K562 (cell line): Measurements from ENCODE around the gene FOXF2. TPM values are rescaled to one million over a fixed set of nuclear protein-coding genes. Genes with fewer than 3 reads are reported as not detected.

ENCODE experiments used
- ATAC-seq: fragments of 200-7000 bp; cut with Tn5 transposase; 3 replicates; pipeline ENCODE4 v1.9.1; 2020; ENCODE audit warnings: moderate library complexity
- BruUV-seq: library from RNA; stranded (reverse); fragments of 400-500 nt; replicated peaks from 2 replicates; lab custom pipeline; 2021; lab: Mats Ljungman, UMichigan
- CTCF ChIA-PET: fragments of 300-600 bp; formaldehyde crosslinking; extraction: SDS; loops from one replicate; lab custom pipeline; 2021; ENCODE audit warnings: low intra/inter-chr PET ratio; lab: Yijun Ruan, JAX
- POLR2A ChIA-PET: fragments of 300-600, 350-650 bp; sonication (Branson Sonifier 250); formaldehyde crosslinking; extraction: SDS; loops from one replicate; lab custom pipeline; 2021; ENCODE audit warnings: antibody characterized with exemption, inconsistent platforms; lab: Yijun Ruan, JAX
- DNase-seq, 4 experiments: peaks; one replicate each; pipeline versions ENCODE4 v3.0.0 to v3.0.0-alpha.2; 2011 to 2018; ENCODE audit warnings: low spot score in 3 of 4, mixed read lengths in 3 of 4; ENCODE audit errors: extremely low read depth in 1 of 4
- FAIRE-seq: peaks from 2 replicates; lab custom pipeline; 2011; peaks lifted over from hg19 to GRCh38; lab: Jason Lieb, UNC
- H2AFZ ChIP-seq: 2 replicates; pipeline ENCODE4 v1.6.0; 2011; ENCODE audit warnings: low read depth, low read length, control low read depth, inconsistent platforms
- H3K27ac ChIP-seq: fragments of 200-600 bp; 3 replicates; pipeline ENCODE4 v1.8.0; 2011; ENCODE audit warnings: low read depth, mild to moderate bottlenecking, control low read depth, inconsistent platforms, low read length, moderate library complexity, mixed read lengths; ENCODE audit errors: extremely low read depth
- H3K27me3 ChIP-seq, 2 experiments: fragments of 300-600 bp in 1 of 2; 2 replicates in 1 of 2; 3 replicates in 1 of 2; pipeline versions ENCODE4 v1.6.0 to v1.8.0; 2011; ENCODE audit warnings: inconsistent platforms in 2 of 2, low read length in 2 of 2, mild to moderate bottlenecking in 1 of 2, mixed read lengths in 1 of 2, moderate library complexity in 1 of 2; ENCODE audit not compliant: control insufficient read depth in 2 of 2, insufficient read depth in 2 of 2
- H3K36me3 ChIP-seq: fragments of 300-600 bp; 3 replicates; pipeline ENCODE4 v1.8.0; 2011; ENCODE audit warnings: mild to moderate bottlenecking, low read length, inconsistent platforms; ENCODE audit not compliant: control insufficient read depth, insufficient read depth
- H3K4me1 ChIP-seq, 2 experiments: fragments of 200-600 bp in 1 of 2; replicated peaks in 1 of 2; 2 replicates in 1 of 2; 3 replicates in 1 of 2; pipeline versions ENCODE4 v1.5.1 to v1.8.0; 2011; ENCODE audit warnings: inconsistent platforms in 2 of 2, low read length in 2 of 2, mild to moderate bottlenecking in 1 of 2, mixed read lengths in 1 of 2, moderate library complexity in 1 of 2; ENCODE audit not compliant: control insufficient read depth in 2 of 2, insufficient read depth in 2 of 2
- H3K4me2 ChIP-seq: 2 replicates; pipeline ENCODE4 v1.6.1; 2011; ENCODE audit warnings: low read length, control low read depth, inconsistent platforms, mixed read lengths; ENCODE audit not compliant: insufficient read depth
- H3K4me3 ChIP-seq: fragments of 200-600 bp; sonication (generic), shearing (Covaris generic); 2 replicates; pipeline ENCODE4 v1.5.1; 2016; ENCODE audit warnings: control low read depth, inconsistent platforms
- H3K79me2 ChIP-seq: fragments of 200-600 bp; 3 replicates; pipeline ENCODE4 v1.8.0; 2011; ENCODE audit warnings: low read length, inconsistent platforms; ENCODE audit not compliant: control insufficient read depth, insufficient read depth
- H3K9ac ChIP-seq, 2 experiments: 2 replicates each; pipeline versions ENCODE4 v1.6.0 to v1.6.1; 2011; ENCODE audit warnings: low read depth in 2 of 2, low read length in 2 of 2, control low read depth in 1 of 2, inconsistent platforms in 1 of 2, mild to moderate bottlenecking in 1 of 2, mixed read lengths in 1 of 2; ENCODE audit not compliant: insufficient read depth in 1 of 2
- H3K9me1 ChIP-seq: one replicate; pipeline ENCODE4 v1.6.0; 2011; ENCODE audit warnings: inconsistent platforms, mild to moderate bottlenecking, low read length, moderate library complexity; ENCODE audit not compliant: control insufficient read depth, insufficient read depth
- H3K9me3 ChIP-seq: replicated peaks from 2 replicates; pipeline ENCODE4 v1.5.1; 2011; ENCODE audit warnings: low read depth, low read length, inconsistent platforms; ENCODE audit not compliant: control insufficient read depth, insufficient read depth
- H4K20me1 ChIP-seq: replicated peaks from 2 replicates; pipeline ENCODE4 v1.6.1; 2011; ENCODE audit warnings: low read length, inconsistent platforms, mixed read lengths; ENCODE audit not compliant: control insufficient read depth, insufficient read depth
- MAFF ChIP-seq: IDR thresholded peaks from 2 replicates; pipeline ENCODE4 v1.6.1; 2012; ENCODE audit warnings: low read length, improper control_type of control experiment
- MAFG ChIP-seq: fragments of 450-650 bp; conservative IDR thresholded peaks from 2 replicates; pipeline ENCODE4 v1.6.1; 2016; ENCODE audit warnings: missing genetic modification characterization, missing compliant biosample characterization
- POLR2A ChIP-seq: fragments of 450-650 bp; conservative IDR thresholded peaks from 2 replicates; pipeline ENCODE4 v1.6.1; 2016
- SUPT5H ChIP-seq: fragments of 450-650 bp; IDR thresholded peaks from 2 replicates; pipeline ENCODE4 v1.6.1; 2016
- TAF15 ChIP-seq: fragments of 200-400 bp; formaldehyde crosslinking; IDR thresholded peaks from 2 replicates; pipeline ENCODE4 v1.6.1; 2017; ENCODE audit warnings: mild to moderate bottlenecking, low read depth, low read length, moderate library complexity
- WGBS: fragments of 100-300 bp; shearing (Covaris generic); methylation state at CpG from one replicate; pipeline ENCODE4 v1.1.6; 2016; ENCODE audit warnings: low coverage, mixed read lengths; ENCODE audit not compliant: insufficient coverage; ENCODE audit errors: missing lambda C conversion rate; 5-methylcytosine and 5-hydroxymethylcytosine counted together
- in situ Hi-C: fragments of 300-500 bp; cut with MboI; formaldehyde crosslinking; loops from 4 replicates; pipeline ENCODE4 v1.15.0; 2018; ENCODE audit warnings: inconsistent platforms, mixed read lengths
- intact Hi-C: fragments of 100-400 bp; cut with micrococcal nuclease; formaldehyde crosslinking; loops from 2 replicates; pipeline ENCODE4 v1.14.2; 2022
- polyA plus RNA-seq, 8 experiments: library from polyadenylated mRNA; depleted of rRNA in 4 of 8; stranded (reverse) in 5 of 8; unstranded in 3 of 8; fragments of >200 nt; fragmentation: Nextera tagmentation in 2 of 8; fragmentation: Illumina TruSeq in 1 of 8; extraction: Ambion mirVana in 2 of 8; extraction: Trizol in 1 of 8; gene quantifications; 2 replicates each; pipeline versions ENCODE4 v1.2.1 to v1.2.3, GENCODE V29; 2011 to 2014; ENCODE audit warnings: inconsistent platforms in 1 of 8, missing spikeins in 1 of 8
- total RNA-seq, 7 experiments: library from RNA; depleted of rRNA in 6 of 7; stranded (reverse); fragments of >200 nt in 6 of 7; fragmentation: Illumina TruSeq in 2 of 7; extraction: Trizol in 2 of 7; gene quantifications; 2 replicates each; pipeline versions ENCODE4 v1.2.1 to v1.2.3, GENCODE V29; 2011 to 2021; ENCODE audit warnings: low replicate concordance in 1 of 7

FOXF2 gene
- total and polyA plus RNA-seq, 9 of the 15 experiments (the other 6 are each of a cell fraction or from before 2014, with no cell fraction given) = not detected

GRCh38 chr6:1393641-1394283, 4.4 kb downstream of the FOXF2 start:
- Histone ChIP-seq H3K36me3 (no peaks in the 10 kb centered on the region), H3K4me2 (no peak overlapping the region), H3K9me1 (no peaks in the 10 kb centered on the region), H2AFZ (no peak overlapping the region), H3K79me2 (no peaks in the 10 kb centered on the region), H3K27me3 (peaks cover 36 to 64% of the 10 kb centered on the region in 2 experiments; a peak in 4 of 5 replicates), H3K27ac (no peak overlapping the region), H3K4me3 (no peak overlapping the region), H3K9ac (no peak overlapping the region), H3K9me3 (no peaks in the 10 kb centered on the region), H4K20me1 (0 out of 2 replicates have a peak, but pooled peaks cover 5% of the 10 kb centered on the region), H3K4me1 (peaks cover 0 to 17% of the 10 kb centered on the region in 2 experiments; a peak in 2 of 5 replicates)
- CTCF ChIA-PET = no interaction called here
- 1% methylated on average over 47 of the region's 47 CpGs for WGBS
- ATAC-seq (no peak), FAIRE-seq (no peak), DNase-seq (no peak)
- in situ Hi-C loops (no loop called here), intact Hi-C loops (no loop called here)
- POLR2A ChIA-PET = no interaction called here
- TF ChIP-seq MAFG (tag) = no peak
- TF ChIP-seq POLR2A = no peak
- no peak for TF ChIP-seq TAF15
- no peak for TF ChIP-seq SUPT5H
- no peak for TF ChIP-seq MAFF
- BruUV-seq = no TSS peak
